SU-DHL-6 (cell line): Measurements from ENCODE around the gene TMEM86B.

Source experiments
- H2AFZ ChIP-seq: fragments of 200-600 bp; sonication (generic); 2 replicates; pipeline ENCODE4 v1.6.1; 2014; ENCODE audit warnings: low read depth, mild to moderate bottlenecking, moderate library complexity, mixed read lengths, antibody characterized with exemption, low read length; ENCODE audit not compliant: severe bottlenecking
- H3F3A ChIP-seq: fragments of 200-600 bp; shearing (Covaris generic); 2 replicates; pipeline ENCODE4 v1.6.0; 2016; ENCODE audit warnings: antibody characterized with exemption, mild to moderate bottlenecking; ENCODE audit not compliant: insufficient read depth
- H3K27ac ChIP-seq: fragments of 200-600 bp; sonication (generic); 2 replicates; pipeline ENCODE4 v1.5.1; 2016; ENCODE audit warnings: low read depth, mild to moderate bottlenecking, low read length, moderate library complexity, mixed read lengths
- H3K27me3 ChIP-seq: fragments of 200-600 bp; sonication (generic), shearing (Covaris generic); 2 replicates; pipeline ENCODE4 v1.6.0; 2014; ENCODE audit warnings: mild to moderate bottlenecking, low read length
- H3K36me3 ChIP-seq: fragments of 200-600 bp; sonication (generic); 2 replicates; pipeline ENCODE4 v1.6.1; 2014; ENCODE audit warnings: mild to moderate bottlenecking, low read length, mixed read lengths
- H3K4me2 ChIP-seq: fragments of 300-600, 200-600 bp; shearing (Covaris generic), sonication (generic); 2 replicates; pipeline ENCODE4 v1.6.0; 2014; ENCODE audit warnings: low read length, low read depth, mild to moderate bottlenecking; ENCODE audit not compliant: poor library complexity, severe bottlenecking
- H3K4me3 ChIP-seq: fragments of 200-600 bp; sonication (generic); 2 replicates; pipeline ENCODE4 v1.5.1; 2014; ENCODE audit warnings: antibody characterized with exemption, low read length, mild to moderate bottlenecking, mixed read lengths; ENCODE audit not compliant: insufficient read depth, poor library complexity, severe bottlenecking
- H3K79me2 ChIP-seq: fragments of 200-600 bp; sonication (generic); 2 replicates; pipeline ENCODE4 v1.6.1; 2014; ENCODE audit warnings: mild to moderate bottlenecking, low read length, moderate library complexity; ENCODE audit not compliant: insufficient read depth
- H3K9ac ChIP-seq: fragments of 200-600 bp; sonication (generic); 2 replicates; pipeline ENCODE4 v1.7.0; 2014; ENCODE audit warnings: mild to moderate bottlenecking, low read length
- H3K9me2 ChIP-seq: fragments of 200-600 bp; sonication (generic); replicated peaks from 2 replicates; pipeline ENCODE4 v1.6.1; 2014; ENCODE audit warnings: low read length; ENCODE audit not compliant: insufficient read depth
- H3K9me3 ChIP-seq: fragments of 200-600 bp; sonication (generic); 2 replicates; pipeline ENCODE4 v1.6.1; 2014; ENCODE audit warnings: low read length, mixed read lengths; ENCODE audit not compliant: insufficient read depth
- H4K20me1 ChIP-seq: fragments of 200-600 bp; sonication (generic); 2 replicates; pipeline ENCODE4 v1.6.1; 2014; ENCODE audit warnings: low read depth, mild to moderate bottlenecking, antibody characterized with exemption, low read length, moderate library complexity, mixed read lengths
- CTCF ChIP-seq: fragments of 200-600 bp; sonication (generic); IDR thresholded peaks from one replicate; pipeline ENCODE4 v1.5.1; 2017; ENCODE audit warnings: antibody characterized with exemption, mild to moderate bottlenecking, low read length, moderate library complexity; ENCODE audit not compliant: insufficient read depth, poor library complexity, severe bottlenecking
- EZH2phosphoT487 ChIP-seq: fragments of 200-600 bp; sonication (generic), shearing (Covaris generic); conservative IDR thresholded peaks from 2 replicates; pipeline ENCODE4 v1.6.1; 2018; ENCODE audit warnings: mild to moderate bottlenecking, antibody characterized with exemption, low read length, moderate library complexity, mixed read lengths

TMEM86B gene

DNA sequence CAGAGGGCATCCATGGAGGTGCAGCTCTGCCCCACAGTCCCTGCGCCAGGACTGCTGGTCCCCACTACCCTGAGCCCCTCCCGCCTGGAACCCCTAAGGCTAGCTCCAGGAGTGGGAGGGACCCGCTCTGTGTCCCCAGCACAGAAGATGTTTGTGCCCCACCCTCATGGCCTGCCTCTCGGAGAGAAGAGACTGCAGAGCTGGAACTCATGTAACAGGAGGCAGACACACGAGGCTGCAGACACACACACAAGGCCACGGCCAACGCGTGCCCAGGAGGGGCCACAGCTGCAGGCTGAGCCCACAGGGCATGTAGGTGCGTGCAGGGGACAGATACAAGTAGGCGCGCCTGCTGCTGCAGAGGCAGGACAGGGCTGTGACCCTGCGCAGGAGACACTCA is 10.4 kb upstream of the TMEM86B start:
- Histone ChIP-seq H3K9me2 (no peaks in the 10 kb centered on the region), H3F3A (no peaks in the 10 kb centered on the region), H3K27me3 (no peaks in the 10 kb centered on the region), H3K79me2 (no peaks in the 10 kb centered on the region), H3K9me3 (no peaks in the 10 kb centered on the region), H3K4me2 (no peak overlapping the region), H3K27ac (no peak overlapping the region), H3K4me3 (no peak overlapping the region), H2AFZ (no peak overlapping the region), H3K9ac (no peak overlapping the region), H4K20me1 (no peaks in the 10 kb centered on the region), H3K36me3 (peaks cover 11% of the 10 kb centered on the region)
- TF ChIP-seq EZH2phosphoT487 = no peak
- TF ChIP-seq CTCF = no peak

DNA sequence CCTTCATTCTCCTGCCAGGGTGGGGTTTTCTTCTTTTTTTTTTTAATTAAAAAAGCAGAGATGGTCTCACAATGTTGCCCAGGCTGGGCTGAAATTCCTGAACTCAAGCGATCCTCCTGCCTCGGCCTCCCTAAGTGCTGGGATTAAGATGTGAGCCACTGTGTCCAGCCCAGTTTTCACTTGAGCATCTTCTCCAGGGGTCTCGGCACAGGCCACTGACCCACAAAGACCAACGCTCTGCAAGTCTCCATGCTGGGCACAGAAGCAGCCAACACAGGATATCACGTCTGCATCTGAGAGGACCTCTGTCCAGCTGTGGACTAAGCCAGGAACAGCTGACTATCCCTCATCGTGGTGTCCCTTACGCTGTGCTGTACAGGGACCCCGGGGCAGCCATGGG is 9.5 kb upstream of the TMEM86B start:
- no peak overlapping the region for H3K4me3 ChIP-seq
- no peaks in the 10 kb centered on the region for H3K9me3 ChIP-seq
- no peaks in the 10 kb centered on the region for H3K27me3 ChIP-seq
- no peak overlapping the region for H2AFZ ChIP-seq
- no peaks in the 10 kb centered on the region for H3K9me2 ChIP-seq
- no peaks in the 10 kb centered on the region for H3K79me2 ChIP-seq
- H4K20me1 ChIP-seq = no peaks in the 10 kb centered on the region
- peaks cover 16% of the 10 kb centered on the region for H3K36me3 ChIP-seq
- H3K27ac ChIP-seq = no peak overlapping the region
- no peaks in the 10 kb centered on the region for H3F3A ChIP-seq
- H3K4me2 ChIP-seq = no peak overlapping the region
- TF ChIP-seq CTCF = no peak
- no peak for TF ChIP-seq EZH2phosphoT487
- no peak overlapping the region for H3K9ac ChIP-seq

GRCh38 chr19:55232986-55233385 is 4.4 kb upstream of the TMEM86B start:
- Histone ChIP-seq H3K9ac (no peak overlapping the region), H3K27ac (no peak overlapping the region), H3F3A (no peaks in the 10 kb centered on the region), H4K20me1 (no peaks in the 10 kb centered on the region), H3K36me3 (peaks cover 17% of the 10 kb centered on the region), H3K79me2 (no peaks in the 10 kb centered on the region; the same call in 1 of the 2 replicates), H3K9me2 (no peaks in the 10 kb centered on the region), H3K4me3 (no peak overlapping the region), H2AFZ (no peak overlapping the region), H3K9me3 (no peaks in the 10 kb centered on the region), H3K27me3 (no peaks in the 10 kb centered on the region), H3K4me2 (no peak overlapping the region)
- no peak for TF ChIP-seq CTCF
- no peak for TF ChIP-seq EZH2phosphoT487

DNA sequence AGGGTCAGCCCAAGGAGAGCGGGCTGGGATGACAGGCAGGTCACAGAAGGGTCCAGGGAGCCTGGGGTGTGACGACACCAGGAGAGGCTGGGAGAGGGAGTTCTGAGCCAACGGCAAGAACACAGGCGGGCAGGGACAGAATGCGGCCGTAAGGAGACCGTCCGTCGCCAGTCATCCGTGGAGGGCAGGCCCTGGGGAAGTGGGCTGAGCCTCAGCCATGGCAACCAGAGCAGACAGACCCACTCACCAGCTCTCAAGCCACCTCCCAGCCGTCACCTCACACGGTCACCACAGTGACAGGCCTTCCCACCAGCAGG is 3.7 kb upstream of the TMEM86B start:
- no peaks in the 10 kb centered on the region for H4K20me1 ChIP-seq

More for the DNA sequence above, 3.7 kb upstream of the TMEM86B start:
- Histone ChIP-seq H3K79me2 (no peaks in the 10 kb centered on the region; the same call in 1 of the 2 replicates), H2AFZ (no peak overlapping the region), H3F3A (no peaks in the 10 kb centered on the region), H3K9me3 (no peaks in the 10 kb centered on the region), H3K36me3 (peaks cover 17% of the 10 kb centered on the region), H3K9me2 (no peaks in the 10 kb centered on the region), H3K27ac (no peak overlapping the region), H3K9ac (no peak overlapping the region), H3K27me3 (no peaks in the 10 kb centered on the region), H3K4me2 (no peak overlapping the region), H3K4me3 (no peak overlapping the region)
- TF ChIP-seq EZH2phosphoT487 (no peak), CTCF (no peak)
